HCEC 1CT (cell line): ENCODE results near the gene POU3F2.
A peak's percentile ranks its signal among the peaks of the same experiment; 100 is the strongest.

Experiments
- DNase-seq: peaks from one replicate; pipeline ENCODE4 v3.0.0-alpha.2; 2017

The POU3F2 gene

GRCh38 chr6:98844244-98845210 lies 10.2 kb downstream of the POU3F2 start:
- no peak for DNase-seq

- DNase-seq, result peak; percentile 72
These were observed 11.0 kb downstream of the POU3F2 start for GRCh38 chr6:98845211-98846020.

GRCh38 chr6:98846021-98846380 lies 11.6 kb downstream of the POU3F2 start:
- no peak for DNase-seq

GRCh38 chr6:98847416-98847778 lies 13.0 kb downstream of the POU3F2 start:
- no peak for DNase-seq

- DNase-seq, result no peak
These were observed 13.6 kb downstream of the POU3F2 start for GRCh38 chr6:98847779-98848538.

GRCh38 chr6:98848539-98849242 lies 14.3 kb downstream of the POU3F2 start:
- no peak for DNase-seq

GRCh38 chr6:98864497-98864896 lies 30.1 kb downstream of the POU3F2 start:
- no peak for DNase-seq

GRCh38 chr6:98871057-98871456 lies 36.7 kb downstream of the POU3F2 start:
- peak; percentile 68 for DNase-seq

GRCh38 chr6:98871821-98872220 lies 37.4 kb downstream of the POU3F2 start:
- DNase-seq, result no peak

GRCh38 chr6:98875375-98875774 lies 41.0 kb downstream of the POU3F2 start:
- DNase-seq, result no peak

GRCh38 chr6:98877250-98877649 lies 42.9 kb downstream of the POU3F2 start:
- DNase-seq, result no peak

- DNase-seq, result no peak
These were observed 46.1 kb downstream of the POU3F2 start for GRCh38 chr6:98880486-98880885.

- DNase-seq, result no peak
These were observed 51.0 kb downstream of the POU3F2 start for GRCh38 chr6:98885330-98885729.

- DNase-seq, result no peak
These were observed 53.3 kb downstream of the POU3F2 start for GRCh38 chr6:98887650-98888049.
